C4-2B (cell line): Measurements from ENCODE around the gene ADAM8.

Experiments
- H3K27ac ChIP-seq: fragments of 450-650 bp; 2 replicates; pipeline ENCODE4 v1.5.1; 2017
- CTCF ChIP-seq: fragments of 450-650 bp; conservative IDR thresholded peaks from 2 replicates; pipeline ENCODE4 v1.5.1; 2017; ENCODE audit warnings: mild to moderate bottlenecking
- ZFX ChIP-seq: fragments of 450-650 bp; IDR thresholded peaks from 2 replicates; pipeline ENCODE4 v1.6.1; 2017

The ADAM8 gene

GRCh38 chr10:133287832-133288500, 11.3 kb upstream of the ADAM8 start:
- TF ChIP-seq ZFX (no peak), CTCF (no peak)
- H3K27ac ChIP-seq, result no peak overlapping the region

GRCh38 chr10:133286366-133286765, 9.7 kb upstream of the ADAM8 start:
- no peak for TF ChIP-seq ZFX

GRCh38 chr10:133285217-133285616, 8.5 kb upstream of the ADAM8 start:
- TF ChIP-seq ZFX (no peak), CTCF (no peak)
- no peak overlapping the region for H3K27ac ChIP-seq

More at GRCh38 chr10:133286366-133286765, 9.7 kb upstream of the ADAM8 start:
- no peak overlapping the region for H3K27ac ChIP-seq

- TF ChIP-seq ZFX (no peak), CTCF (no peak)
- no peak overlapping the region for H3K27ac ChIP-seq
These were observed 7.3 kb upstream of the ADAM8 start for GRCh38 chr10:133283931-133284330.

- TF ChIP-seq CTCF (no peak), ZFX (no peak)
These were observed 6.2 kb upstream of the ADAM8 start for GRCh38 chr10:133282846-133283390.

GRCh38 chr10:133281628-133282372, 5.1 kb upstream of the ADAM8 start:
- H3K27ac ChIP-seq, result no peak overlapping the region
- no peak for TF ChIP-seq ZFX
- TF ChIP-seq CTCF, result no peak

More at GRCh38 chr10:133282846-133283390, 6.2 kb upstream of the ADAM8 start:
- H3K27ac ChIP-seq, result no peak overlapping the region

- TF ChIP-seq CTCF (no peak), ZFX (no peak)
- H3K27ac ChIP-seq, result no peak overlapping the region
These were observed 4.4 kb upstream of the ADAM8 start for GRCh38 chr10:133281084-133281483.
